ENCODE results near the gene TREML4. TPM values are rescaled to one million over a fixed set of nuclear protein-coding genes. Genes with fewer than 3 reads are reported as not detected.

Gene TREML4
- total RNA-seq, 1 donor from 2014 or later = not detected

DNA sequence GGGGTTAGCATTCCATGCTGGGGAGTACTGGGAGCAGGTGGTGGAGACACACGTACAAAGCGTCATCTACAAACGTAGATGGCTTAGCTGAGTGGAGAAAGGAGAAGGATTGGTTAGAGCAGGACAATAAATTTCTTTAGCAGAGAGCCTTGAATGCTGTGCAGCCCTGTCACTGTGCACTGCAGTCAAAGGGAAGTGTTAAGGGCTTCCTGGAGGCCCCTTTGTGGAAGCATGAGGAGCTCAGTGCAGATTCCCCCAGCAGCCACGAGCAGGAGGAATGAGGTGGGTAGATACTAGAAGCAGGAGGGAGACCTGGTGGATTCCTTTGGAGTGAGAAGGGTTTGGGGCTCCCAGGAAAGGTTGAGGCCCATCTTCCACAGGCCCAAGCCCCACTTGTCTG lies 6.1 kb upstream of the TREML4 start:
- no peak for TF ChIP-seq CTCF (conservative IDR thresholded peaks at IDR 0.05; ENCODE audit: low read depth, low read length)
- no peak overlapping the region for H3K4me3 ChIP-seq (ENCODE audit: low read depth, low read length)
- no peak for DNase-seq (ENCODE audit: low read depth)

DNA sequence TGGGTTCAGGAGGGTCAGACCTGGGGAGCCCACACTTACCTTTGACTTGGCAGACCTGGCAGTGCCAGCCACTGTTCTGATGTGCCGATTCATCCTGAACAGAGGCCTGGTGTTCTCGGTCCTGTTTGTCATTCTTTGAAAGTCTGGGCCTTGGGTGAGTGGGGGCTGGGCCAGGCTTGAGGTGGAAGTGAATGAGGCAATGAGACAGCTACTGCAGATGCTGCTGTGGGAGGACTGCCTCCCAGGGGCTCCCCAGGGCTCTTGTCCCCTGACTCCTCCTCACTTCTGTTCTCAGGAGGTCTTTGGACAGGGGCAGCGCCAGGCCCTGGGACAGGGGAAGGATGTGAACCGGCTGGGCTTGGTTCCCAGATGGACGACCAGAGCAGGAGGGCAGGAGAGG lies 5.6 kb upstream of the TREML4 start:
- no peak for DNase-seq (ENCODE audit: low read depth)
- H3K4me3 ChIP-seq (ENCODE audit: low read depth, low read length) = no peak overlapping the region
- TF ChIP-seq CTCF (conservative IDR thresholded peaks at IDR 0.05; ENCODE audit: low read depth, low read length) = no peak

GRCh38 chr6:41224800-41225199 lies 3.3 kb upstream of the TREML4 start:
- DNase-seq (ENCODE audit: low read depth) = no peak
- H3K4me3 ChIP-seq (ENCODE audit: low read depth, low read length) = no peak overlapping the region
- no peak for TF ChIP-seq CTCF (conservative IDR thresholded peaks at IDR 0.05; ENCODE audit: low read depth, low read length)

- no peak for DNase-seq (ENCODE audit: low read depth)
- no peak overlapping the region for H3K4me3 ChIP-seq (ENCODE audit: low read depth, low read length)
- no peak for TF ChIP-seq CTCF (conservative IDR thresholded peaks at IDR 0.05; ENCODE audit: low read depth, low read length)
These were observed 1.4 kb upstream of the TREML4 start for GRCh38 chr6:41226752-41227151.

DNA sequence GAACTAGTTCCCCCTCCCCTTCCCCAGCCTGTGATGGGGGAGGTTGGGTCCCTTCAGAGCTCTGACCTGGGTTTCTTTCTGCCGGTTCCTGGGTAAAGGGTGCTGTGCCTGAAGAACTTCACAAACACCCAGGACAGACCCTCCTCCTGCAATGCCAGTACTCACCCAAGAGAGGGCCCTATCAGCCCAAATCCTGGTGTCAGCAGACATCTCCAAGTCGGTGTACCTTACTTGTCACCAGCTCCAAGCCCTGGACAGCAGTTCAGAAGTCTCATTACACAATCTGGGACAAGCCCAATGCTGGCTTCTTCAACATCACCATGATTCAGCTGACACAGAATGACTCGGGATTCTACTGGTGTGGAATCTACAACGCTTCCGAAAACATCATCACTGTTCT lies 467 bp downstream of the TREML4 start:
- H3K4me3 ChIP-seq (ENCODE audit: low read depth, low read length) = no peak overlapping the region
- DNase-seq (ENCODE audit: low read depth) = no peak
- no peak for TF ChIP-seq CTCF (conservative IDR thresholded peaks at IDR 0.05; ENCODE audit: low read depth, low read length)

DNA sequence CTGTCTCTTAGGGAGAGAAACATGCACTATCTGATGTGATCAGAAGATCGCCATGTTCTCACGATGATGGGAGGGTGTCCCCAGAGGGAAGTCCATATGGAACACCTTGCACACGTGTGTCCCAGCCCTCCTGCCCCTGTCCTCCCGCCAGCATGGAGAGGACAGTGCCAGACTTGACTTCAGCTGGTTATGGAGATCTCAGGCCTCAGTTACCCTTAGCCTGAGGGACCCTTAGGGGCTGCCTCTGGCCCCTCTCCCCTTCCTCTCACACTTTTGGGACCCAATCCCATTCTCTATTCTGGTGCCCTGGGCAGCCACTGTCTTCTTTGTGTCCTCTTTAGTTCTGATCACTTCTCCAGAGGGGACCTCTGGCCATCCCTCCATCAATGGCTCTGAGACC lies 1.6 kb downstream of the TREML4 start:
- no peak for TF ChIP-seq CTCF (conservative IDR thresholded peaks at IDR 0.05; ENCODE audit: low read depth, low read length)
- no peak overlapping the region for H3K4me3 ChIP-seq (ENCODE audit: low read depth, low read length)
- no peak for DNase-seq (ENCODE audit: low read depth)

DNA sequence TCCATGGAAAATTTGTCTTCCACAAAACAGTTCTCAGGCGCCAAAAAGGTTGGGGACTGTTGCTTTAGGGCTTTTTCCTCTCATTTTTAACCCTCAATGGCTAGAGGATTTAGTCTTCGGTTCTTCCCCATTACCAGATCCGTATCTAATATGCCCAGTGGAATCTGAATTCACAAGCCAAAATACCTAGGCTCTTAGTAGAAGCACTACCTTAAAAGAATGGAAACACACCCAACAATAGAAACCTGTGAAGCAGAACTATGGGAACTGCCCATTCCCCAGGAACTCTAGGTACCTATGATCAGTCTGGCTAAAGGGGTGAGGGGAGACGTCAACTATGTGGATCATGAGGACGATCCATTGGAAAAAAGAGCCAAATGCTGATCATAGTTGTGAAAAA lies 3.1 kb downstream of the TREML4 start:
- TF ChIP-seq CTCF (conservative IDR thresholded peaks at IDR 0.05; ENCODE audit: low read depth, low read length) = no peak
- DNase-seq (ENCODE audit: low read depth) = no peak
- no peak overlapping the region for H3K4me3 ChIP-seq (ENCODE audit: low read depth, low read length)

Data from epithelial cell of proximal tubule (primary cell).